RKO (cell line): Measurements from ENCODE around the gene GPR142.

Experiments used
- DNase-seq: peaks from one replicate; pipeline ENCODE4 v3.0.0-alpha.2; 2016; ENCODE audit warnings: low spot score

The GPR142 gene

DNA sequence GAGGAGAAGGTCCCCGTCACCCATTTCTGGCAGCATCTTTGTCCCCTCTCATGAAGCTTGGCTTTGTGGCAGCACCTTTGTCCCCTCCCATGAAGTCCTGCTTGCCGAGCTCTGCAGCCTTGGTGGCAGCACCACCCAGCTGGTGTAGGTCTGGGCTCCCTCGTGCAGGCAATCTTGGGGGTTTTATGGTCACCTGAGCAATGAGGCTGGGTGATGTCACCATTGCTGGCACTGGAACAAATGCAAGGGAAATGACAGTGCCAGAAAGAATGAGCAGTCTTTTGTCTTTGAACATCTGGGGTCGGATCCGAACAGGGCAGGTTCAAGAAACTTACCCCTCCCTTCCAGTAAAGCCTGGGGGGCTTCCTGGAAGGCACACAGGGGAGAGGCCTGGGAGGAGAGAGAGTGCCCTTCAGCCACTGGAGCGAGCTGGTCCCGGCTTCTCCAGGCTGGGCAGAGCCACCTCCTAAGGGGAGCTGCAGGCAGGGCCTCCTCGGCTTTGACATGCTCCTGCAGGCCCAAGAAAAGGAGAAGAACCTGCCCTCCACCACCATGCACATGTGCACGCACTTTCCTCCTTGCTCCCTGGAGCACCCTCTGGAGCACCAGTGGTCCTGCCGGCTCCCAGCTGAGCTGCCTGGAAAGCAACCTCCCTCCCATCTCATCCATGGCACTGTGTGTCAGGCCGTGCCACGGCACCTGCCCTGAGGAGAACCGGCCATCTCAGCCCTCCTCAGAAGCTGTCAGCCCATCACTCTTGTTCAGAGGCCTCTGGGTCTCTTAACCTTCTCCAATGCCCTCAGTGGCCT, 21.7 kb upstream of the GPR142 start:
- DNase-seq, result peak; percentile 5

DNA sequence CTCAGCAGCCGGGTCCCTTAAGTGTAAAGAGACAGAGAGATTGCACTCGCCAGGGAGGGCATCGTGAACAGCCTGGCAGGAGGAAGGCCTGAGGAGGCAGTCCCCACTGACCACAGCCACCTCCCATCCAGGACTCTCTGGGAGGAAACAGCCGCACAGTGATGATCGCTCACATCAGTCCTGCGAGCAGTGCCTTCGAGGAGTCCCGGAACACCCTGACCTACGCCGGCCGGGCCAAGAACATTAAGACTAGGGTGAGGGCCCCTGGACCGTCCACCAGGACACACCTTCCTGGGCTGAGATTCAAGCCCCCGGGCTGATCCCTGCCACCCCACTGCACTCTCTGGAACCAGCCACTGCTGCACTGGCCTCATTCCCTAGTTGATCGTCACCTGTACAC, 19.7 kb upstream of the GPR142 start:
- DNase-seq, result no peak

DNA sequence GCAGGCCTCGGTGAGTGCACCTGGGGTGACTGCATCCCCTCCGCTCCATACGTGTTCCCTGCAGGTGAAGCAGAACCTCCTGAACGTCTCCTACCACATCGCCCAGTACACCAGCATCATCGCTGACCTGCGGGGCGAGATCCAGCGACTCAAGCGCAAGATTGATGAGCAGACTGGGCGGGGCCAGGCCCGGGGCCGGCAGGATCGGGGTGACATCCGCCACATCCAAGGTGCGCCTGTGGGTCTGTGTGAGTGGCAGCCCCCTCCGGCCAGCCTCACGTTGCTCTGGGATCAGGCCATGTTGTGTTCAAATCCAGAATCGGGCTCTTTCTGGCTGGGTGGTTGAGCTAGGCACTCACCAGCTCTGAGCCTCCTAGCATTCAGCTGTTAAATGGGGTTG, 18.2 kb upstream of the GPR142 start:
- no peak for DNase-seq

DNA sequence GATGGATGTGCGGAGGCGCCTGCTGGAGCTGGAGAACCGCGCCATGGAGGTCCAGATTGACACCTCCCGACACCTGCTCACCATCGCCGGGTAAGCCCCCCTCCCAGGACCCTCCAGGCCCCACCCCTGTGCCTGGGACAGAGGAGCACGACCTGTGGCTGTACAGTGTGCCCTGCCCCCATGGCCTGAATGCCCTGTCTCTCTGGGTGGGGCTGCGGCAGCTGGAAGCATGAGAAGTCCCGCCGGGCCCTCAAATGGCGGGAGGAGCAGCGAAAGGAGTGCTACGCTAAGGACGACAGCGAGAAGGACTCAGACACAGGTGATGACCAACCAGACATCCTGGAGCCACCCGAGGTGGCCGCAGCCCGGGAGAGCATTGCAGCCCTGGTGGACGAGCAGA, 16.8 kb upstream of the GPR142 start:
- no peak for DNase-seq

DNA sequence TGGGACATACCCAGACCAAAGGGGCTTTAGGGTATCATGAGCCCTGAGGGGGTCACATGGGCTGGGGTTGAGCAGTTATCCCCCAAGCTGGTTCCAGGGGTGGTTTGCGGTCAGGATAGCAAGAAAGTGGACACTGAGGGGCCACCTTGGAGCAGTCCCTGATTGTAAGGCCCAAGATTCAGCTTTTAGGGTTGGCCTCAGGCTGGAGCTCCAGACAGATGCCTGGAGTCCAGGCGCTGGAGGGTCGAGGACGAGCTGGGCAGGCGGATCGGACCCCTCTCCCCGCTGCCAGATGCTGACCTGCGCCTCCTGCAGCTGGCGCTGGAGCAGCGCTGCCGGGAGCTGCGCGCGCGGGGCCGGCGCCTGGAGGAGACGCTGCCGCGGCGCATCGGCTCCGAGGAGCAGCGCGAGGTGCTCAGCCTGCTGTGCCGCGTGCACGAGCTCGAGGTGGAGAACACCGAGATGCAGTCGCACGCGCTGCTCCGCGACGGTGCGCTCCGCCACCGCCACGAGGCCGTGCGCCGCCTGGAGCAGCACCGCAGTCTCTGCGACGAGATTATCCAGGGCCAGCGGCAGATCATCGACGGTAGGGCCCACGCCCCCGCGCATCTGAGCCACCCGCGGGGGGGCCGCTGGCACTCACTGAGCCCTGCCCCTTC, 15.6 kb upstream of the GPR142 start:
- DNase-seq, result no peak

DNA sequence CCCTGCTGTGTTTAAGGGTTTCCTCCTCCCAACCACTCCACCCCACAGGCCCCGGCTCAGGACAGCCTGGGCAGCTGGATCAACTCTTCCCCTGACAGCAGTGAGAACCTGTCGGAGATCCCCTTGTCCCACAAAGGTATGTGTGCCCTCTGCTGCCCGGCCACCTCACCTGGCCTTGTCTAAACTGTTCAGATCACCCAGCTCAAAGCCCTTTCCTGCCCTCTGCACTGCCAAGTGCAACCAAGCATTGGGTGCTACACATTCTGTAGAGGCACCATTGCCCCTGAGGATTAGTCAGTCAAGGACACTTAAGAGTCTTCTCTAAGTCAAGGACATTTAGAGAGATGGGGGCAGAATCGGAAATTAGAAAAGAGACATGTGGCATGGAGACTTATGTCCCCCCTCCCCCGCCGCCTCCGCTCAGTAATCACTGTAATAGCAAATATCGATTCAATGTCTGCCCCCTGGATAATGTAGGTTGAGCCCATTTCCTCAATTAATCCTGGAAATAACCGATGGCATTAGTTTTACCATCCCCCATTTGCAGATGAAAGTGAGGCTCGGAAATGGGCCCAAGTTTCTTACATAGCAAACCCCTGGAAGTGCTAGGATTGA, 13.8 kb upstream of the GPR142 start:
- DNase-seq, result no peak

DNA sequence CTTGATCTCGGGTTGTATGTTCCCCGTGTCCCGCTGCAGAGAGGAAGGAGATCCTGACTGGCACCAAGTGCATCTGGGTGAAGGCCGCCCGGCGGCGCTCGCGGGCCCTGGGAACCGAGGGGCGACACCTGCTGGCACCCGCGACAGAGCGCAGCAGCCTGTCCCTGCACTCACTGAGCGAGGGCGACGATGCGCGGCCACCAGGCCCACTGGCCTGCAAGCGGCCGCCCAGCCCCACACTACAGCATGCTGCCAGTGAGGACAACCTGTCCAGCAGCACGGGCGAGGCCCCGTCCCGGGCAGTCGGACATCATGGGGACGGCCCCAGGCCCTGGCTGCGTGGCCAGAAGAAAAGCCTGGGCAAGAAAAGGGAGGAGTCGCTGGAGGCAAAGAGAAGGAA, 13.2 kb upstream of the GPR142 start:
- DNase-seq, result no peak

DNA sequence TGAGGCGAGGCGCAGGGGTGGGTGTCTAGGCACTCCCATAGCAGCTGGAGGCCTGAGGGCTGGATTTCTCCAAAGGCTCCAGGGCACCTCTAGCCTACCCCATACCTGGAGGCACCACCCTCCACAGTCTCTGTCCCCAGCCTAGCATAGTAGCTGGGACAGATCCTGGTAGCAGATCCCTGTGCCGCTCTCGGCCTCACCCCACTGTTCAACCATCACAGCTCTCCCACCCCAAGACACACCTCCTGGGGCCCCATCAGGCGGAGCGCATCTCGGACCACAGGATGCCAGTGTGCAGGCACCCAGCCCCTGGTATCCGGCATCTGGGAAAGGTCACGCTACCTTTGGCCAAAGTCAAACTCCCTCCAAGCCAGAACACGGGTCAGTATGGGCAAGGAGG, 12.7 kb upstream of the GPR142 start:
- DNase-seq, result no peak

DNA sequence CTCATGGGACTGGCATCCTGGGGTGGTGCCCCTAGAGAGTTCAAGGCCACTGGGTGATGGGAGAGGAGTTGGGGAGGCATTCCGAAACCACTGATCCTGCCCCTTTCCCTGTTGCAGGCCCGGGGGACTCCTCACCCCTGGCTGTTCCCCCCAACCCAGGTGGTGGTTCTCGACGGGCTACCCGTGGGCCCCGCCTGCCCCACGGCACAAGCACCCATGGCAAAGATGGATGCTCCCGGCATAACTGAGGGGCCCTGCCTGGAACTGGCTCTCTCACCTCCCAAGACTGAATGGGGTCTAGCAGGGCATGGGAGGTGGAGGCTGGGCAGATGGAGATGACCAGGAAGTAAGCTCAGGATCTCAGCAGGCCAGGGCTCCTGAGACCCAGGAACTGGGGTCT, 12.2 kb upstream of the GPR142 start:
- DNase-seq, result no peak

DNA sequence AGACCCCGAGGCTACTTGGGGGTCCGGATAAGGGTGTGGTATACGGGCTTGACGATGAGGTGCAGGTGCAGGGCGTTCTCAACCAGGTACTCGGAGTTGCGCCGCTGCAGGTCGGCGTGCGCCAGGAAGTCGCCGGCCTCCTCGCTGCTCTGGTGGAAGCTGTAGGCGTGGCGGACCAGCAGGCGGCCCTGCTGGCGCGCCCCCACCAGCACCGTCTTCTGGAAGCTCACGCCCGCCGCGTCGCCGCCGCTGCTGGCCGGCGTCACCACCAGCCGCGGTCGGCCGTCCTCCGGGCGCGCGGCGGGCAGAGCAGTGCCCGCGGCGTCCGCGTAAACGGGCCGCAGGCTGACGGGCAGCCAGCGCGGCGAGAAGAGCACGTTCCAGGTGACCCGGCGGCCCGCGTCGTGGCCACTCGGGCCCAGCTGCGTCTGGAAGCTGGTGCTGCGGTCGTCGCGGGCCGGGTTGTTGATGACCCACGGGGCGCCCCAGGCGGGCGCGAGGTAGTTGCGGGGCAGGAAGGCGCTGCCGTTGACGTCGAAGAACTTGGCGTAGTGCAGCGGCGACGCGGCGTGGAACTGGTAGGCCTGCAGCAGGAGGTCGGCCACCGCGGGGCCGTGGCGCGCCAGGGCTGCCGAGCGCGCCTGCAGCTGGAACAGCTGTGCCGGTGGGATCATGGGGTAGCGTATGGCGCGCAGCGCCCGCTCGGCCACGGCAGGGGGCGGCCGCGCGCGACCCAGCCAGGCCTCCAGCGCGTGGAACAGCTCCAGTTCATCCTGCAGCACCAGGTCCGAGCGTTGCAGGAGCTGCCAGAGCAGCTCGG, 10.4 kb upstream of the GPR142 start:
- no peak for DNase-seq

DNA sequence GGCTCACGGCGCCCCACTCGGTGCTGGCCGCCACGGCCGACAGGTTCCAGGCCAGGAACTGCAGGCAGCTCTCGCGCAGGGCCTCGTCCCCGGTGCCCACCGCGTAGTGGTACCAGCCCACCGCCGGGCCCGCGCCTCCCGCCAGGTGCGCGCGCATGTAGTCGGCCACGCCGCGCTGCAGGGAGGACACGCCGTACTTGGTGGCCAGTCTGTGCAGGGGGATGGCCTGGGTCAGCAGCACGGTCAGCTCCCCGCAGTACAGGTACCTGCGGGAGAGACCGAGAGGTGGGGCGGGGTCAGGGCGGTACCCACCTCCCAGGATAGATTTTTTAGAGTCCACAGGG, 9.9 kb upstream of the GPR142 start:
- DNase-seq, result no peak

DNA sequence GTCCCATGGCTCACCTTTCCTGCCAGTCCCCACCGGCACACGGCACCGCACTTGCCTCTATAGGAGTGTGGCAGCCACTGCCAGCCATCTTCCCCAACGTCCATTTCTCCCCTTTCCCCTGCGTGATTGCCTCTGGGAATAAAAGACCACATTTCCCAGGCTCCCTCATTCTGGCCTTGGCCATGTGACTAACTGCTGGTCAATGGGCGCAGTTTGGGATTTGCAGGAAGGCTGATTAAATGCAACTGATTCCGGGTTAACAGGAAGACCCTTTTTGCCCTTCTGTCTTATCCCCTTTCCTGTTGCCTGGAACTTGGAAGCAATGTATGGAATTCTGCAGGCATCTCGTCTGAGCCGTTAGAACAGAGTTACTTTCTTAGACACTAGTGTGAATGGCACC, 8.6 kb upstream of the GPR142 start:
- DNase-seq, result no peak

DNA sequence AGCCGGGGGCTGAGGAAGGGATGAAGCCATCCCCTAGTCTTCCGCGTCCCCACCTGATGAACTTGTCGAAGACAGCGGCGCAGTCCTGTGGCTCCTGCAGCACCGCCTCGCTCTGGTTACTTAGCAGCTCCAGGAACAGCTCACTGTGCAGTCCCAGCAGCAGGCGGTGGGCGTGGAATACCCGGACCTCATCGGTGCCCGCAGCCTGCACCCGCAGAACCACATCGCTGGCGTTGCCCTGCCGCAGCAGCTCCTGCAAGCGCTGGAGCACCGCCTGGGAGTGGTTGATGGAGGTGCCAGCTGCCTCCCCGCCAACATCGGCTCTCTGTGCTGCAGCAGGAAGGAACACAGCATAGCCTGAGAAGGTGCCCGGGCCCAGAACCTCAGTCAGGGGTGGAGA, 7.4 kb upstream of the GPR142 start:
- no peak for DNase-seq

DNA sequence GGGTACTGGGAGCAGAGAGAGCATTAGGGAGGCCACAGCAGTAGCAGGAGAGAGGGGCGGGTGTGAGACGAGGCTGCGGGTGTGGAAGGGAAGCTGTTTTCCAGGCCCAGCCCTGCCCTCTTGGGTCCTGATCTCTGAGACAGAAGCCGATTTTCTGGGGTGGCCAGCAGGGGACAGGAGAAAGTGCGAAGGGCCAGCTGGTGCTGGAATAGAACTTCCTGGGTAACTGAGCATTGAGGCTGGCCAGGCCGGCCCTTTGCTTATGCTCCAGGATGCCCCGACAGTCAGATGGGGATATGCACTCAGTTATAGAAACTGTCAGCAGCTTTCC, 6.4 kb upstream of the GPR142 start:
- no peak for DNase-seq

DNA sequence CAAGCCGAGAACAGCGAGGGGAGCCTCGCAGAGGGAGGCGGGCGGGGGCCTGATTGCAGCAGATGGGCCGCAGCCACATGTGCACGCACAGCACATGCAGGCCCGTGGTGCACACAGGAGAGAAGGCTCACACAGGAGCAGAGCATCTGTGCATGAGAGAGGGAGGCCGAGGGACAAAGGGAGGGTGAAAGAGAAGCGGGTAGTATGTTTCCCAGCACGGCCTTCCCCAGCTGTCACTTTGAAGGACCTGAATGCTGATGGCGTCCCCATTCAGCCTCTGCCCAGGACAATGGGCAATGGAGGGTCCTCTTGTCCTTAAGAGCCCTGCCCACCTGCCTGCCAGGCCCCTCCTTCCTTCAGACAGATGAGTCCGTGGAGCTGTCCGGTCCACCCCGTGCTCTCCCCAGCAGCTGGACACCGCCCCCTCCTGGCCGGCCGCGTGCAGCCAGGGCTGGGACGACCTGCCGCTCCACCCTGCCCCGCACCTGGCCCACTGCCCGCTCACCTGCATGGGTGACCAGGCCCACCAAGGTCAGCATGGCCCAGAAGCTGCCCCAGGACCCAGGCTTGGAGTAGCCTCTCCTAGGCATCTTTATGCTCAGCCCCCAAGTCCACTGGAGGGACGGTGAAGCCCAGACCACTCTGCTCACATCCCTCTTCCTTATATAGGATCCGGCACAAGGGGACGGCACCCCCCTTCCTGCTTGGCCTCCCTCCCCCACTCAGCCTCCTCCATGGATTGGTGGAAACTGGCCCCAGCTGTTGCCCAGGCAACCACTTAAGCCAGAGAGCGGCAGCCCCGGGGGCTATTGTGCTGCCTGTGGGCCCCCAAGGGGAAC, 5.9 kb upstream of the GPR142 start, which contains the start of gene BTBD17:
Gene BTBD17, minus strand, starts transcription at position 639 of the 839 bp plus-strand sequence. Its CDS starts 49 bp downstream, at position 590.
- DNase-seq, result no peak

DNA sequence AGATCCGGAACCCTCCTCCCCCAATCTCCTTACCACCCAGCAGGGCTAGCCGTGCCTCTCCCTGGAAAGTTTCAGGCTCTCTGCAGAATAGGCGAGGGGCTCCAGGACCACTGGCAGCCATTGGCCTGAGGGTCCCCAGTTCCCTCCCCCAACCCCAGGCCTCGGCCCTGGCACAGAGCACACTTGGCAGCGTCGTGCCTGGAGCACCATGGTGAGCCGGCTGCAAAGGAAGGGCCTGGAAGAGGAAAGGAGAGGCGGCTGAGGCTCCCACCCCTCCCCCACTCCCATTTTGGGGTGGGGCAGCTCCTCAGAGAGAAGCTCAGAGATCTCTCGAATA, 5.3 kb upstream of the GPR142 start:
- no peak for DNase-seq

DNA sequence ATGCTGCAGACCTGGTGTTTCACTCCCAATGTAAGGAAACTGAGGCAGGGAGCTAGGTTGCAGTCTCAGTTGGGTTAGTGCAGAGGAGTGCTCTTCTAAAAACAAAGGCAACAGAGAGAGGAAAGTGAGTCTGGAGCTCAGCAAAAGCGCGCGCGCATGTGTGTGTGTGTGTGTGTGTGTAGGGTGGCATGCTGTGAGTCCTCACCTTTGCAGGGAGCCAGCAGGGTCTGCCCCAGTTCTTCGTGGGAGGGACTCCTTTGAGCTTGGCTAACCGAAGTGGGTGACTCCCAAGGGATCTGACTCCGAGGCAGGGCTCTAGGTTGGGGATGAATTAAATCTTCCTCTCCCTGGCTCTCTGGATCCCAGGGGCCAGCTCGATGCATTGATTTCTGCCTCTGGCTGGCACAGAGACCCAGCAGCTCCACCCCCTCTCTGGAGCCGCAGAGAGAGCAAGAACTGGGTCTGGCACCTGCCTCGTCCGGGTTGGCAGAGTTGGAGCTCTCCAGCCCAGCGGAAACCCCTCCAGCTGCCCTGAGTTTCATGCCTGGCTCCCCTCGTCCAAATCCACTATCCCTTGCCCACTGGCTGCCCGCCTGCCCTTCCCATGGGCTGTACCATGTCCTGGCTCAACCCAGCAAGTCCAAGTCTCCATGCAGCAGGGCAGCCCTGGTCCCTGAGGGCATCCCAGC, 4.4 kb upstream of the GPR142 start:
- no peak for DNase-seq

DNA sequence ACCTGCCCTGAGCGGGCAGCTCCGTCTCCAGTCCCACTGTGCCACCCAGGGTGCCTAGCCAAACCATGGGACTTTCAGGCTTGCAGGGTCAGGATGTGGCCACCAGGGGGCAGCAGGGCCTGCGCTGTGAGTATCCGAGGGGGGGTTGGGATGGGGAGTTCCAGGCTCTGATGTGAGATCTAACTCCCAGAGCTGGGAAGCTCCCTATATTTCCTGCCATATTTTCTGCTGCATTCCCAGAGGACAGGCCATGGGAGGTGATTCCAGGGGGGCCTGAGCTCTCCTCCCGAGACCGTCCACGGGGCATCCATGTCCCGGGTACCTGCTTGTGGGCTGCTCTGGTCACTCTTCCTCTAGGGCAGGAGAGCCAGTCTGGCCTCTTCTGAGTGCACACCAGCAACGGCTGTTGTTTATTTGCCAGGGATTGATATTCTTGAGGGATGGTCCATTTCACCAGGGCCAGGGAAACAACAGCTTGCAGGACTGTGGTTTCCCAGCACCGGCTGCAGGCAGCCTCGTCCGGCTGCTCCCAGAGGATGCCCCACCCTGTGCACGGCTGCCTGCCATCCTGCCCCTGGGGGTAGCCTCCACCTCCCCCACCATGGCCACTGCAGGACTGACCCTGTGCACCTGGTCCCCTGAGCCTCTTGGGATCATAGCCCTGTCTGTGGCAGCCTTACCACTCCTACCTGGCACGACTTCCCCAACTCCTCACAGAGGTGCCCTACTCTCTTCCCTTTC, 1.2 kb downstream of the GPR142 start:
- DNase-seq, result peak; percentile 52

DNA sequence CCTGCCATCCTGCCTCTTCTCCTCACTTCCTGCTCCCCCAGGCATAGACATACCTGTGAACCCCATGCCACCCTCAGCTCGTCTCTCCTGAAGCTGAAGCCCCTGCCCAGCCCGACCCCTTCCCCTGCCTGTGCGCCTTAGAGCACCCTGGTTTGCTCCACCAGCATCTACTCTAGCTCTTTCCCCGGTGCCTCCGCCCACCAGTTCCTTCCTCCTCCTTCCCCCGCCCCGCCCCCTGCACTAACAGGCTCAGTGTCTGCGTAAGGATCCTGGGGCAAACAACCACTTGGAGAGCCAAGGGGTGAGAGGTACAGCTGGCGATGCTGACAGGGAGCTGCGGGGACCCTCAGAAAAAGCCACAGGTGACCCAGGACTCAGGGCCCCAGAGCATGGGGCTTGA, 1.9 kb downstream of the GPR142 start:
- DNase-seq, result no peak

DNA sequence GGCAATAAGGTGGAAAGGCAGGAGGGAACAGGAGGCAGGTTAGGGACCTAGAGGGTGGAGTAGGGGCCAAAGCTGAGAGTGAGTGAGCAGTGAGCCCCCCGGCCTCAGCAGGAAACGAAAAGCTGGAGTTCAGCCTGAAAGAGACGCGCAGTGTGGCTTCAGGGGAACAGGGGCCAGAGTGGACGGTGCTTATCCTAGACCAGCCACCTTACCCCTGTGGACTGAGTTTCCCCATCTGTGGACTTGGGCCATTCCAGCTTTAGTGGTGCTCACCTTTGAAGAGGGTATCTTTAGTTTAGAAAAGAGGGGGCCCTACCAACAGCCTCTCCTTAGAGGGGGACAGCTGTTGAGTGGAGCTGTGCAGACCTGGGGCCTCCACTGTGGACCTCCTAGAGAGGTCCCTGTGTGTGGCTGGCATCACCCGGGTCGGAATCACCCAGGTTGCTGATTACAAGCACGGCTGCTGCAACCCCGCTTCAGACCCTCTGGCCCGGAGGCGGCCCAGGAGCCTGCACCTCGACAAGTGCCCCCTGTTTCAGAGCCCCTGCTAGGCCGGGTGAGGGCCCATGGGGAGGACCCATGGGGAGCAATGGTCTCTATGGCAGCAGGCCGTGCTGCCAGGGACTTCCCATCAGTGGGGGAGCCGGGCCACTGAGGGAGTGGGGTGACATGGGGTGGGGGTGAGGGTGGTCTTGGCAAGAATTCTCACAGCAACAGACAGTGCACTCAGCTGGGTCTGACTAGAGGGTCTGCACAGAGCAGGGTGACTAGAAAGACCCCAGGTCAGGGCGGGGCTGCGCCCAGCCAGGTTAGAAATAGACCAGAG, 2.6 kb downstream of the GPR142 start:
- DNase-seq, result no peak
